NCI-H1694 treated with DMSO at 0.1 percent for 48 hours (cell line): ENCODE data around the gene PRR35.
"Not testable (repeated sequence)": the region's sequence is repeated elsewhere in the genome, so short reads cannot be mapped to it uniquely, and the experiment has no call there.

Experiments
- DNase-seq: peaks from one replicate; lab custom pipeline; 2025; lab: John Stamatoyannopoulos, UW

The PRR35 gene

GRCh38 chr16:593807-594206 lies 33.6 kb downstream of the PRR35 start:
- DNase-seq: no peak

- no peak for DNase-seq
Measured at GRCh38 chr16:595094-595528, 34.9 kb downstream of the PRR35 start.

- DNase-seq: no peak
Measured at GRCh38 chr16:595942-596735, 35.9 kb downstream of the PRR35 start.

- no peak for DNase-seq
Measured at GRCh38 chr16:596736-597060, 36.5 kb downstream of the PRR35 start.

GRCh38 chr16:597655-598054 lies 37.5 kb downstream of the PRR35 start:
- DNase-seq: not testable (repeated sequence)

- DNase-seq: no peak
Measured at GRCh38 chr16:598823-599739, 38.9 kb downstream of the PRR35 start.

- DNase-seq: peak; percentile 25
Measured at GRCh38 chr16:600781-601180, 40.6 kb downstream of the PRR35 start.

- DNase-seq: no peak
Measured at GRCh38 chr16:603933-604332, 43.7 kb downstream of the PRR35 start.

- no peak for DNase-seq
Measured at GRCh38 chr16:606656-607307, 46.6 kb downstream of the PRR35 start.

- DNase-seq: no peak
Measured at GRCh38 chr16:608019-608418, 47.8 kb downstream of the PRR35 start.

- no peak for DNase-seq
Measured at GRCh38 chr16:609316-609715, 49.1 kb downstream of the PRR35 start.

- DNase-seq: no peak
Measured at GRCh38 chr16:609984-610383, 49.8 kb downstream of the PRR35 start.

GRCh38 chr16:610513-611381 lies 50.6 kb downstream of the PRR35 start:
- DNase-seq: peak; percentile 44

GRCh38 chr16:615122-615521 lies 54.9 kb downstream of the PRR35 start:
- no peak for DNase-seq
